ENCODE measurements around the gene CARD11. TPM values are rescaled to one million over a fixed set of nuclear protein-coding genes. Genes with fewer than 3 reads are reported as not detected.

Gene CARD11
- polyA plus RNA-seq, 1 experiment: not detected

- CTCF ChIA-PET: no interaction called here
- DNase-seq (ENCODE audit: low read depth): no peak
- POLR2A ChIA-PET: no interaction called here
- TF ChIP-seq, protein P1, sequence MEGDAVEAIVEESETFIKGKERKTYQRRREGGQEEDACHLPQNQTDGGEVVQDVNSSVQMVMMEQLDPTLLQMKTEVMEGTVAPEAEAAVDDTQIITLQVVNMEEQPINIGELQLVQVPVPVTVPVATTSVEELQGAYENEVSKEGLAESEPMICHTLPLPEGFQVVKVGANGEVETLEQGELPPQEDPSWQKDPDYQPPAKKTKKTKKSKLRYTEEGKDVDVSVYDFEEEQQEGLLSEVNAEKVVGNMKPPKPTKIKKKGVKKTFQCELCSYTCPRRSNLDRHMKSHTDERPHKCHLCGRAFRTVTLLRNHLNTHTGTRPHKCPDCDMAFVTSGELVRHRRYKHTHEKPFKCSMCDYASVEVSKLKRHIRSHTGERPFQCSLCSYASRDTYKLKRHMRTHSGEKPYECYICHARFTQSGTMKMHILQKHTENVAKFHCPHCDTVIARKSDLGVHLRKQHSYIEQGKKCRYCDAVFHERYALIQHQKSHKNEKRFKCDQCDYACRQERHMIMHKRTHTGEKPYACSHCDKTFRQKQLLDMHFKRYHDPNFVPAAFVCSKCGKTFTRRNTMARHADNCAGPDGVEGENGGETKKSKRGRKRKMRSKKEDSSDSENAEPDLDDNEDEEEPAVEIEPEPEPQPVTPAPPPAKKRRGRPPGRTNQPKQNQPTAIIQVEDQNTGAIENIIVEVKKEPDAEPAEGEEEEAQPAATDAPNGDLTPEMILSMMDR (IDR thresholded peaks at IDR 0.05; ENCODE audit: insufficient read depth, low read depth, low read length): no peak
- Histone ChIP-seq H3K4me3 (ENCODE audit: low read depth, low read length) (no peak overlapping the region), H3K27me3 (ENCODE audit: control insufficient read depth, insufficient read depth, low read length) (no peaks in the 10 kb centered on the region), H3K36me3 (ENCODE audit: control insufficient read depth, insufficient read depth, low read length) (no peaks in the 10 kb centered on the region)
Measured at GRCh38 chr7:2896131-2896530, 147.5 kb downstream of the CARD11 start.

DNA sequence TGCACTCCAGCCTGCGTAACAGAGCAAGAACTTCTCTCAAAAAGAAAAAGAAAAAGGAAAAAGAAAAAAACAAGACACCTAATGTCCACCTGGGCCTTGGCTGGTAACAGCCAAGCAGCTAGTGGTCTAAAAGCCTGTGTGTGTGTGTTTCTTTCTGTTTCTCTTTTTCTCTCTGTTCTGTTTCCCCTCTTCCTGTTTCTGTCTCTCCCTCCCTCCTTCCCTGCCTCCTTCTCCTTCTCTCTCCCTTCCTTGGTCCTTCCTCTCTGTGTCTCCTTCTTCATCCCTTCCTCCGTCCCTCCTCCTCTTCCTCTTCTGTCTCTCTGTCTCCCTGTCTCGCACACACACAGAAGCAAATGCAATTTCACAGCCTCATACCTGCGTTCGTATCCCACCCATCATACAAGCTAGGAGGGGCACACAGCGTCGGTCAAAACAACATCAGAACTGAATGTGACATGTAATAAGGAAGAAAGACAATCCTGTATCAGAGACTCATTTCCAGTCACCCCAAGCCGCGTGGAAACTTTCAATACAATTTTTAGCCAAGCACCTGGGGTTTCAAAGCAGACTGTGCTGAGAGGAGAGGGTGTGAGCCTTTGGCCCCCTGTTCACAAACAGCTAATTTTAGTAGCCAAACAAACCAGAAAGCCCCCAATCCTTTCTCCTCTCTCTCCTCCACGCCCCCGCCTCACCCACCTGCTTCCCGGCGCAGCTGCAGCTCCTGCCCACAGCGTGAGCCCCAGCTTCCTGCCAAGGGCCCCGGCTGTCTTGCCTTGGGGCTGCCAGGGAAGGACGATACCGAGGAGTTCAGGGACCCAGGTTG, 149.3 kb downstream of the CARD11 start:
- Histone ChIP-seq H3K4me3 (ENCODE audit: low read depth, low read length) (no peak overlapping the region), H3K27me3 (ENCODE audit: control insufficient read depth, insufficient read depth, low read length) (no peaks in the 10 kb centered on the region), H3K36me3 (ENCODE audit: control insufficient read depth, insufficient read depth, low read length) (no peaks in the 10 kb centered on the region)
- TF ChIP-seq, protein P1 (IDR thresholded peaks at IDR 0.05; ENCODE audit: insufficient read depth, low read depth, low read length): no peak
- DNase-seq (ENCODE audit: low read depth): no peak
- ChIA-PET POLR2A (no interaction called here), CTCF (interaction anchor here (1.0 to 1.6 kb wide), 2 partner anchors 10 to 30 kb away, joined by 3 to 4 read pairs; no protein-coding TSS in a partner anchor)

DNA sequence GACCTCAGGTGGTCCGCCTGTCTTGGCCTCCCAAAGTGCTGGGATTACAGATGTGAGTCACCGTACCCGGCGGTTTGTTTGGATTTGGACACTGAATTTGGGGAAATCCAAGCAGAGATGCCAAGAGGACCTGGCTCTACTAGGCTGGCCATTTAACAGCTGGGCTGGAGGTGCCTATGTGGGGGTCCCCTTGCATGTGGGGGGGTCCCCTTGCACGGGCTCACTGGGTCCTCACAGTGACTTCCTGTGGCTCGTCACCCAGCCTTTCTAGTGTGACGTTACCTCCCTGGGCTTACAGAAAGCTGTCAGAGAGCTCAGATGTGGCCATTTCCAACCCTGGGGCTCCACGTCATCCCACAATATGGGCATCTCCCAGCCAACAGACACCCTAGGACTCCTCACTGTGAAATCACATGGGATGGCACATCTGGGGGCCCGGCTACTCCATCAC, 150.2 kb downstream of the CARD11 start:
- Histone ChIP-seq H3K4me3 (ENCODE audit: low read depth, low read length) (no peak overlapping the region), H3K36me3 (ENCODE audit: control insufficient read depth, insufficient read depth, low read length) (no peaks in the 10 kb centered on the region), H3K27me3 (ENCODE audit: control insufficient read depth, insufficient read depth, low read length) (no peaks in the 10 kb centered on the region)
- DNase-seq (ENCODE audit: low read depth): no peak
- POLR2A ChIA-PET: no interaction called here
- TF ChIP-seq, protein P1 (IDR thresholded peaks at IDR 0.05; ENCODE audit: insufficient read depth, low read depth, low read length): no peak
- CTCF ChIA-PET: no interaction called here

DNA sequence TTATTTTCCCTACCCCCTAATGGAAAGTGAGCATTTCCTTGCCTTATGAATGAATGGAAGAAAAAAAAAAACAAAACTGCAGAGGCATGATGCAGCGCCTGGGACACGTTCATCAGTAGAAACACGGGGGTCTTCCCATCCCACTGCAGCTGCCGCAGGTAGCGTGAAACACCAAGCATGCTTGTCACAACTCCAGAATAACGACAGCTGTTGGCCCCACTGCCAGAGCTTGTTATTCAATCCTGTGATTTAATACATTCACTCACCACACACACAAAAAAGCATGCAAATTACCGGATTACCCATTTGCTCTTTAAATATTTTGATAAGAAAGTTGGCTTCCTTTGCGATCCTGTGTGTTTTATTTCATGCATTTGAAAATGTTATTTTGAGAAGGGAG, 151.1 kb downstream of the CARD11 start:
- no peaks in the 10 kb centered on the region for H3K27me3 ChIP-seq (ENCODE audit: control insufficient read depth, insufficient read depth, low read length)
- ChIA-PET POLR2A (no interaction called here), CTCF (no interaction called here)
- no peak overlapping the region for H3K4me3 ChIP-seq (ENCODE audit: low read depth, low read length)
- no peak for DNase-seq (ENCODE audit: low read depth)
- H3K36me3 ChIP-seq (ENCODE audit: control insufficient read depth, insufficient read depth, low read length): no peaks in the 10 kb centered on the region
- TF ChIP-seq, protein P1 (IDR thresholded peaks at IDR 0.05; ENCODE audit: insufficient read depth, low read depth, low read length): no peak

DNA sequence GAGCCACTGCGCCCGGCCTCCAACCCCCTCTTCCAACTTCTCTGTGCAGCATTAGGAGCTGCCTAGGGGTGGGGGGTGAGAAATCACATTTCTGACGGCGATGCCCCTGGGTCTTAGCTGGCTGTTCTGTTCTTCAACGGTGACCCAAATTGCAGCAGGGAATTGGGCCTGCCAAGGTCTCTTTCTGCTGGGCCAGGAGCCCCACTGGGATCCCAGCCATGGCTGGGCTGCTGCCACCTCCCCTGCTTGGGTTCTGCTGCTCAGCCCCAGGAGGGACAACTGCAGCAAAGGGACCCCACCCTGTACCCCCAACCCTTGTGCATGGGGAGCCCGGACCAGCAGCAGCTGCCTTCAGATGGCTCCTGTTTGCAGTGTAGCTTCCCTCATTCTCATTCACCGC, 155.9 kb downstream of the CARD11 start:
- ChIA-PET CTCF (no interaction called here), POLR2A (no interaction called here)
- TF ChIP-seq, protein P1 (IDR thresholded peaks at IDR 0.05; ENCODE audit: insufficient read depth, low read depth, low read length): no peak
- H3K4me3 ChIP-seq (ENCODE audit: low read depth, low read length): no peak overlapping the region
- no peaks in the 10 kb centered on the region for H3K27me3 ChIP-seq (ENCODE audit: control insufficient read depth, insufficient read depth, low read length)
- no peak for DNase-seq (ENCODE audit: low read depth)
- no peaks in the 10 kb centered on the region for H3K36me3 ChIP-seq (ENCODE audit: control insufficient read depth, insufficient read depth, low read length)

All from BJ (cell line).